Measurements from ENCODE around the gene KRTAP10-2.

KRTAP10-2 gene

DNA sequence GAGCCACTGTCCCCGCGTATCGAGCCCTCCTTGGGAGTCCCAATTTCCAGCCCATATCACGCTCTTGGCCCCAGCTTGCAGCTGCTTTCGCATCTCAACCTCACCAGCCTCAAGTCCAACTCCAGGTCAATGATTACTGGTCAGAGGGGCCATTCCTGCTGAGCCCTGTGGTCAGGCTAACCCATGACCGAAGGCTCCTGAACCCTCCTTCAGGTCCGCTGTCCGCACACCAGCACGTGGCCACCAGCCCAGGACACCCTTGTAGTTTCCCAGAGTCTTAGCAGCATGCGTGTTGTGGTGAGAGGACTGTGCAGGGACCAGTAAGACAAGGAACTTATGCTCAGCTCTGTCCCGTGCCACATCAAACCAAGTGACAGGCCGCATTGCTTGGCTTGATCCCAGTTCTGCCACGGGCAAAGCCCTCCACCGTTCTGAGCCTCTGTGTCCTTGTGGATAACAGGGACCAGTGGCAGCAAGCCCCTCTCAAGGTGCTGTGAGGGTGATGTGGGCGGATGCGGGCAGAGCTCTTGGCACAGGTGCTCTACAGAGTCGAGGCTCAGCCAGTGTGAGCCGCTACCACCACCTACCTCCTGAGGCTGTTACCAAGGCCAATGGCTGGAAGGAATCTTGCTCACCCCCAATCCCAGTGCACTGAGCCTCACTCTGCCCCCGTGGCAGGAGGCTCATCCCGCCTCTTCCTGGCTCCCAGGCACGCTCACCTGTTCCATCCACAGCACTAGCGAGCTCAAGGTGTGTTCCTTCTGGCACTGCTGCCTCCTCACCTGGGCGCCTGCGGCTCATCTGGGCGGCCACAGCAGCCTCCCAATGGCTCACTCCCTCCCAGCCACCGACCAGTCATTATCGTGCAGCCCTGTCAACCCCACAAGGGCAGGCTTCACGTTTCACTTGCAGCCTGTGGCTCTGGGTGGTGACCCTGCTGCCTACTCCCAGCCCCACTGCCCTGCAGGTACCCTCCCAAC is 31.7 kb downstream of the KRTAP10-2 start:
- no peak for DNase-seq (ENCODE audit: low spot score)
- TF ChIP-seq, protein P1, sequence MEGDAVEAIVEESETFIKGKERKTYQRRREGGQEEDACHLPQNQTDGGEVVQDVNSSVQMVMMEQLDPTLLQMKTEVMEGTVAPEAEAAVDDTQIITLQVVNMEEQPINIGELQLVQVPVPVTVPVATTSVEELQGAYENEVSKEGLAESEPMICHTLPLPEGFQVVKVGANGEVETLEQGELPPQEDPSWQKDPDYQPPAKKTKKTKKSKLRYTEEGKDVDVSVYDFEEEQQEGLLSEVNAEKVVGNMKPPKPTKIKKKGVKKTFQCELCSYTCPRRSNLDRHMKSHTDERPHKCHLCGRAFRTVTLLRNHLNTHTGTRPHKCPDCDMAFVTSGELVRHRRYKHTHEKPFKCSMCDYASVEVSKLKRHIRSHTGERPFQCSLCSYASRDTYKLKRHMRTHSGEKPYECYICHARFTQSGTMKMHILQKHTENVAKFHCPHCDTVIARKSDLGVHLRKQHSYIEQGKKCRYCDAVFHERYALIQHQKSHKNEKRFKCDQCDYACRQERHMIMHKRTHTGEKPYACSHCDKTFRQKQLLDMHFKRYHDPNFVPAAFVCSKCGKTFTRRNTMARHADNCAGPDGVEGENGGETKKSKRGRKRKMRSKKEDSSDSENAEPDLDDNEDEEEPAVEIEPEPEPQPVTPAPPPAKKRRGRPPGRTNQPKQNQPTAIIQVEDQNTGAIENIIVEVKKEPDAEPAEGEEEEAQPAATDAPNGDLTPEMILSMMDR (IDR thresholded peaks at IDR 0.05; ENCODE audit: extremely low read depth, missing control alignments): no peak

DNA sequence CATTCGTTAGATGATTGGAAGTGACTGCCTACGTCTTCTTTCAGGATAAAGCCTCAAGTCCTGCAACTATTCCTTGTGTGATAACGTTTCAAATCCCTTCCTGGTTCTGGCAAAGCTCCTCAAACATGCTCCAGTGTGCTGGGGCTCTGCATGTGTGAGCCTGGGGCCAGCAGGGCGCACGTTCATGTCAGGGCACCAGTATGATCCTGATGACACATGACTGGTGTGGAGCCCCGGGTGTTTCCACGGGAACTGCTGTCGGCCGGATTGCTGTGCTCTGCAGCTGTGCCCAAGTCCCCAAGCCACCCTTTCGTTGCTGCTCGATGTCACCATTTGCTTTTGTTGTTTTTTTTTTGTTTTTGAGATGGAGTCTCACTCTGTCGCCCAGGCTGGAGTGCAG is 32.6 kb downstream of the KRTAP10-2 start:
- TF ChIP-seq, protein P1 (IDR thresholded peaks at IDR 0.05; ENCODE audit: extremely low read depth, missing control alignments): no peak
- DNase-seq (ENCODE audit: low spot score): no peak

DNA sequence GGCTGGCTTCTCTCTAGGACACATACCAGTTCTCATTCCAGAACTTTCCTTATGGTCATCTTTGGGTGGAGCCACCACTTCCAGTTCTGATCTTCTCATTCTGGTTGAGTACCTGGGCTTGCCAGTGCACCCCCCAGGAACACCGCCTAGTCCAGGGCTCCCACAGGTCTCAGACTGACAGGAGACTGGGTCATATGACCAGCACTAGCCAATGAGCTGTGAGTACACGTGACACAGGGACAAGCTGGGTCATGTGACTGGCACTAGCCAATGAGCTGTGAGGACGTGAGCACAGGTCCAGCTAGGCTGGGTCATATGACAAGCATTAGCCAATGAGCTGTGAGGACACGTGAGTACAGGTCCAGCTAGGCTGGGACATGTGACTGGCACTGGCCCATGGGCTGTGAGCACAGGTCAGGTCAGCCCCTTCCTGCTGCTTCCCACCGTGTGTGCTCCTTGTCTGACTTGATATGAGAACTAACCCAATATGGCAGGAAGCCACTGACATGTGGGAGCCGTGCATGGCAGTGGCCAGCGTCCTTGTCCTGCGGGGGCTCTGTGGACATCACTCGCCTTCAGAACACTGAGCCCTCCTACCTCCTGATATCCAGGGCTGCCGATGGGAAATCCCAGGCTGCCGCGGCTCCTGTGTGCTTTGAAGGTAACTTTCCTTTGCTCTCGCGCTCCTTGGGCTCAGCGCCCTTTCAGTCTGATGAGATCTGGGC is 34.0 kb downstream of the KRTAP10-2 start:
- TF ChIP-seq, protein P1 (IDR thresholded peaks at IDR 0.05; ENCODE audit: extremely low read depth, missing control alignments): no peak
- DNase-seq (ENCODE audit: low spot score): no peak

DNA sequence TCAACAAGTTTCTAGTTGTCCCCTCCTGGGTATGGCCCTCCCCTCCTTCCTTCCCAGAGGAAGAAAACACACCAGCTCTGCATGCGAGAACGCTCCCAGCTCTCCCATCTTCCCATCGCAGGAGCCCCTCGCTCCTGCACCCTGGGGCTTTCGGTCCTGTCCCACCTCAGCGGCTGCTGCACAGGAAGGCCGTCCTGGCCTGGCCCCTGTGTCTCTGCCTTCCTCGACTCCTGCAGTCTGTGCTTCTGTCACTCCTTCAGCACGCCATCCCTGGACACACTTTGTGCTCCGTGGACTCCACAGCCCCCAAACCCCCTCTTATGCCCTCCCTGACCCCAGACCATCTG is 34.5 kb downstream of the KRTAP10-2 start:
- DNase-seq (ENCODE audit: low spot score): no peak
- TF ChIP-seq, protein P1 (IDR thresholded peaks at IDR 0.05; ENCODE audit: extremely low read depth, missing control alignments): no peak

DNA sequence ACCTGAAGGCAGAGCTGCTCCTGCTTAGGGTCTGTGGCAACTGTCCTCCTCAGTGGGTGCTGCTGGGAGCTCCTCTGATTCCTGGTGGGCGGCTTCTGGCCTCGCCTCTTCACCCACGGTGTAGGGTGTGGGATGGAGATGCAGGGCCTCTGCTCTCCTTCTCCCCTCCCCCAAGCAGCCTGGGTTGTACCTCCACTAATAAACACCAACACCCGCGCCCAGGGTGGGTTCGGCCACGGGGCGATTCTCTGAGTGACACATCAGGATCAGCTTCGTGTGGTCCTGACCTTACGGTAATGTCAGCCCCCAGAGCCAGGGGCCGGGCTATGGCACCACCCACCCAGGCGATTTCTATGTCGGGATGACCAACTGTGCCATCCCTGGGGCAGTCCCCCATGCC is 35.0 kb downstream of the KRTAP10-2 start:
- TF ChIP-seq, protein P1 (IDR thresholded peaks at IDR 0.05; ENCODE audit: extremely low read depth, missing control alignments): no peak
- no peak for DNase-seq (ENCODE audit: low spot score)

DNA sequence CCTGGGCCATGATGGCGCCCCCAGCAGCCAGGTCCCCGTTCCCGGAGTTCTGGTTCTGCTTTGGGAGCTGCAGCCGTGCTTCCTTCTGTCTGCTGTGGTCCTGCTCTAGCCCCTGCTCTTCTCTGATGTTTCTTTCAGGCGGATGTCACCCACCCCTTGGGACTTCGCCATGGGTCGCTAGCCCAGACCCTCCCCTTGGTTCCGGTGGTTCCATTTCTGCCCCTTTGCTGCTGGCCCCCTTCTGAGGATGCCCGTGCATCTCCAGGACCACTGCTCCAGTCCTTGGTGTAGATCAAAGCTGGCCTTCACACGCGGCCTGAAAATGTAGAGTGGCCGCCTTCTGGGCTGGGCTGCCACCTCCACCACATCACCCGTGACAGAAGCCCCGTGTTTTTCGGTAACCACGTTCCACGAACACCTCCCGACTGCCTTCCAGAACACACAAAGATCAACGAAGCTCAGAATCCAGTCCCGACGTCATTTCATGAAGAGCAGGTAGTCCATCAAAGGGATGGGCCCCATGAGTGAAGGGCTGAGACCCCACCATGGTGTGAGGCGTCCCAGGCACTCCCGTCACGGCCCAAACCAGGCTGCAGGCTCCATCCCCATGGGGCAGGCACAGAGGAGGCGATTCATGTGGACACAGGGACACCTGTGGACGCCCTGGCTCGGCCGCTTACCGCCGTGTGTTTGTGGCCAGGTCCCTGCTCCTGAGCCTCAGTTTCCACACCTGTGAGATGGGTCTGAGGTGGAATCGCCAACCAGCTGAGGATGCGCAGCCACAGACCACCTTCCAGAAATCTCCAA is 35.7 kb downstream of the KRTAP10-2 start:
- no peak for DNase-seq (ENCODE audit: low spot score)
- TF ChIP-seq, protein P1 (IDR thresholded peaks at IDR 0.05; ENCODE audit: extremely low read depth, missing control alignments): no peak
